Calu3 (cell line): ENCODE data around the gene SRD5A1. TPM values are rescaled to one million over a fixed set of nuclear protein-coding genes. Genes with fewer than 3 reads are reported as not detected.
A peak's percentile ranks its signal among the peaks of the same experiment; 100 is the strongest.

ENCODE experiments used
- Bru-seq: library from RNA; stranded (reverse); fragments of 400-500 nt; gene quantifications from one replicate; lab custom pipeline; 2021; lab: Mats Ljungman, UMichigan
- BruChase-seq, 2 experiments: library from RNA; stranded (reverse); fragments of 400-500 nt; gene quantifications; one replicate each; lab custom pipeline; 2021; lab: Mats Ljungman, UMichigan
- BruUV-seq: library from RNA; stranded (reverse); fragments of 400-500 nt; replicated peaks from 2 replicates; lab custom pipeline; 2021; lab: Mats Ljungman, UMichigan
- CTCF ChIA-PET: fragments of 300-600 bp; sonication (Branson Sonifier 250); formaldehyde crosslinking; loops from one replicate; lab custom pipeline; 2022; ENCODE audit warnings: antibody characterized with exemption; lab: Charles Lee
- DNase-seq: peaks from one replicate; pipeline ENCODE4 v3.0.0; 2022
- H3K27ac Mint-ChIP-seq: one replicate; pipeline ENCODE4 v1.8.0; 2022; ENCODE audit warnings: mixed read lengths; ENCODE audit not compliant: unreplicated experiment
- H3K27me3 Mint-ChIP-seq: one replicate; pipeline ENCODE4 v1.8.0; 2022; ENCODE audit warnings: mixed read lengths; ENCODE audit not compliant: unreplicated experiment
- H3K36me3 Mint-ChIP-seq: one replicate; pipeline ENCODE4 v1.8.0; 2022; ENCODE audit warnings: mild to moderate bottlenecking, moderate library complexity, mixed read lengths; ENCODE audit not compliant: insufficient read depth, unreplicated experiment
- H3K4me1 Mint-ChIP-seq: one replicate; pipeline ENCODE4 v1.8.0; 2022; ENCODE audit warnings: mild to moderate bottlenecking, low read depth, mixed read lengths; ENCODE audit not compliant: unreplicated experiment
- H3K4me3 Mint-ChIP-seq: one replicate; pipeline ENCODE4 v1.8.0; 2022; ENCODE audit warnings: mild to moderate bottlenecking, low read depth, moderate library complexity, mixed read lengths; ENCODE audit not compliant: unreplicated experiment
- H3K9me3 Mint-ChIP-seq: one replicate; pipeline ENCODE4 v1.8.0; 2022; ENCODE audit warnings: low read depth, mixed read lengths; ENCODE audit not compliant: unreplicated experiment
- CTCF ChIP-seq: fragments of 200-600 bp; IDR thresholded peaks from one replicate; pipeline ENCODE4 v1.8.0; 2022; ENCODE audit warnings: antibody characterized with exemption; ENCODE audit not compliant: unreplicated experiment
- intact Hi-C: fragments of 100-400 bp; cut with micrococcal nuclease; formaldehyde crosslinking; loops from one replicate; pipeline ENCODE4 v1.10.0; 2022; ENCODE audit not compliant: unreplicated experiment
- long read RNA-seq: library from polyadenylated mRNA; stranded (forward); transcript quantifications from one replicate; pipeline ENCODE4 v2.0.0, GENCODE V29; 2022
- total RNA-seq: library from RNA; stranded (reverse); gene quantifications from 2 replicates; pipeline ENCODE4 v1.2.3, GENCODE V29; 2022

Gene SRD5A1, protein sequence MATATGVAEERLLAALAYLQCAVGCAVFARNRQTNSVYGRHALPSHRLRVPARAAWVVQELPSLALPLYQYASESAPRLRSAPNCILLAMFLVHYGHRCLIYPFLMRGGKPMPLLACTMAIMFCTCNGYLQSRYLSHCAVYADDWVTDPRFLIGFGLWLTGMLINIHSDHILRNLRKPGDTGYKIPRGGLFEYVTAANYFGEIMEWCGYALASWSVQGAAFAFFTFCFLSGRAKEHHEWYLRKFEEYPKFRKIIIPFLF
- total RNA-seq (15.6 and 15.9 TPM in 2 replicates), Bru-seq, nascent RNA (percentile 69 among the genes with signal in this experiment), BruChase-seq, experiment 1, labeled RNA remaining after a 6-hour chase (percentile 59 among the genes with signal in this experiment), BruChase-seq, experiment 2, labeled RNA remaining after a 2-hour chase (percentile 63 among the genes with signal in this experiment)
- long read RNA-seq, full-length matches to known transcripts = 8 of 15 reads
- long read RNA-seq, partial matches to known transcripts = 0 of 15 reads
- long read RNA-seq, other reads (novel, unspliced or antisense) = 7 of 15 reads

GRCh38 chr5:6632888-6633468 lies at the start of gene SRD5A1, which contains the start of gene NSUN2:
Gene SRD5A1, plus strand, starts transcription at chr5:6633440. Its CDS starts 137 bp downstream, at chr5:6633577.
Gene NSUN2, minus strand, starts transcription at chr5:6633044. Its CDS starts 65 bp downstream, at chr5:6632979.
- CTCF ChIA-PET = interaction anchor here (0.6 to 1.5 kb wide), 5 partner anchors 21 to 623 kb away, joined by 3 to 7 read pairs (median 3); partner anchors contain the start of gene TENT4A
- Mint-ChIP-seq H3K4me1 (peaks cover 30% of the 10 kb centered on the region), H3K36me3 (peaks cover 59% of the 10 kb centered on the region), H3K27ac (peak within 1 kb of the TSS; percentile 99), H3K9me3 (no peaks in the 10 kb centered on the region), H3K4me3 (peak within 1 kb of the TSS; percentile 88), H3K27me3 (no peaks in the 10 kb centered on the region)
- BruUV-seq = no TSS peak
- DNase-seq = peak; percentile 90
- intact Hi-C loops = loop anchor here (2.0 kb wide), 2 partner anchors 80 to 112 kb away; partner anchors contain the start of gene TENT4A
- TF ChIP-seq CTCF = no peak

GRCh38 chr5:6584101-6584645 lies 49.1 kb upstream of the SRD5A1 start:
- no peak for TF ChIP-seq CTCF
- H3K36me3 Mint-ChIP-seq = no peaks in the 10 kb centered on the region
- BruUV-seq = no TSS peak
- H3K4me1 Mint-ChIP-seq = no peaks in the 10 kb centered on the region
- no peak overlapping the region for H3K4me3 Mint-ChIP-seq
- H3K27ac Mint-ChIP-seq = no peak overlapping the region
- peaks cover 79% of the 10 kb centered on the region for H3K27me3 Mint-ChIP-seq
- H3K9me3 Mint-ChIP-seq = no peaks in the 10 kb centered on the region
- intact Hi-C loops = no loop called here
- no peak for DNase-seq
- CTCF ChIA-PET = no interaction called here

GRCh38 chr5:6584727-6585126 lies 48.5 kb upstream of the SRD5A1 start:
- no peaks in the 10 kb centered on the region for H3K36me3 Mint-ChIP-seq
- no peak for TF ChIP-seq CTCF
- no peak overlapping the region for H3K27ac Mint-ChIP-seq
- no peaks in the 10 kb centered on the region for H3K4me1 Mint-ChIP-seq
- H3K9me3 Mint-ChIP-seq = no peaks in the 10 kb centered on the region
- no peak for DNase-seq
- intact Hi-C loops = no loop called here
- CTCF ChIA-PET = no interaction called here
- BruUV-seq = no TSS peak
- H3K27me3 Mint-ChIP-seq = peaks cover 74% of the 10 kb centered on the region
- no peak overlapping the region for H3K4me3 Mint-ChIP-seq

DNA sequence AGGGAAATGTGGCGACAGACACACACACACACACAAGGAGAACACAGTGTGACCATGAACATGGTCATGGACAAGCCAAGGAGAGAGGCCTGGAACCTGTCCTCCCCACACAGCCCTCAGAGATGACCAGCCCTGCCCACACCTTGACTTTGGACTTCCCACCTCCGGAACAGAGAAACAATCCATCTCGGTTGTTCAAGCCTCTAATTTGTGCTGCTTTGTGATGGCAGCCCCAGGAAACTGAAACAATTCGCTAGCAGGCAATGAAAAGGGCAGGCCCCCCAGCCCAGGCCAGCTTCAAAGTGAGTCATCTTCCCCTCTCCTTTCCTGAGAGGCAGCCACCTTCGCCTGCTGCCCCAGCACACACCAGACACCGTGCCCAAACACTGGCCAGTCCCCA lies 48.1 kb upstream of the SRD5A1 start:
- H3K4me3 Mint-ChIP-seq = no peak overlapping the region
- H3K36me3 Mint-ChIP-seq = no peaks in the 10 kb centered on the region
- BruUV-seq = no TSS peak
- no peak for DNase-seq
- no peaks in the 10 kb centered on the region for H3K4me1 Mint-ChIP-seq
- CTCF ChIA-PET = no interaction called here
- TF ChIP-seq CTCF = no peak
- peaks cover 69% of the 10 kb centered on the region for H3K27me3 Mint-ChIP-seq
- intact Hi-C loops = no loop called here
- H3K9me3 Mint-ChIP-seq = no peaks in the 10 kb centered on the region
- no peak overlapping the region for H3K27ac Mint-ChIP-seq
